HG03064 (cell line): ENCODE results near the gene NCF2.

Experiments used
- ATAC-seq: cut with Tn5 transposase; IDR thresholded peaks from one replicate; pipeline ENCODE4 v1.9.1; 2021; ENCODE audit warnings: low read depth; ENCODE audit not compliant: unreplicated experiment

Gene NCF2

DNA sequence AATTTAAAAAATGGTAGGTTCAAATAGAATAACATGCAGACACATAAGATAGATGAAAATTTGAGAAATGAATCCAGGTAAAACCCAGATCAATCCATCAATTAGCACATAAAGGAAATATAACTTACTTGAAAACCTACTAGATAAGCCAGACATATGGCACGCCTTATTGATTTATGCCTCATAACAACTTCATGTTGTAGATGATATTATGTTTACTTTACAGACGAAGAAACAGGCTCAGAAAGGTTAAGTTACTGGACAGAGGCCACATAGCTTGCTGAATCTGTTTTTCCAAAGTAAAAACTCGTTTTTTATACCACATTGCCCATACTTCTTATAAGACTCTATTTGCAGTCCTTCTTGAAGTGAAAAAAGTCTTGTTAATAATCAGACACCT is 22.1 kb upstream of the NCF2 start:
- ATAC-seq, result no peak

- no peak for ATAC-seq
Measured at GRCh38 chr1:183611021-183611420, 20.8 kb upstream of the NCF2 start.

- no peak for ATAC-seq
Measured at GRCh38 chr1:183609759-183610452, 19.6 kb upstream of the NCF2 start.

- peak; percentile 49 for ATAC-seq
Measured at GRCh38 chr1:183609313-183609712, 19.1 kb upstream of the NCF2 start.

- ATAC-seq, result peak; percentile 44
Measured at GRCh38 chr1:183607322-183607980, 17.2 kb upstream of the NCF2 start.

DNA sequence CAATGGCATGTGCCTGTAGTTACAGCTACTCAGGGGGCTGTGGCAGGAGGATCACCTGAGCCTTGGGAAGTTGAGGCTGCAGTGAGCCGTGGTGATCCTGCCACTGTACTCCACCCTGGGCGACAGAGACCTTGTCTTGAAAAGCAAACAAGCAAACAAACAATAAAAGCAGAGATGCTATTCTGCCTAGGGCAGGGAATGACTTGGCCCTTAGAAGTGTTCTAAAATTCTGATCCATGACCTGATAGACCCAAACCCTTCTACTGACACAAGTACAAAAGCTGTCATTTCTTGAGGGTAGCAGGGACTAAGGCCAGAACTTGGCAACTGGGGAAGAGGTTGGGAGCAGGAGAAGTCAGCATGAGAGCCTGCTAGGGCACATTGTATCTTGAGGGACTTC is 15.6 kb upstream of the NCF2 start:
- ATAC-seq, result no peak

- ATAC-seq, result no peak
Measured at GRCh38 chr1:183604815-183605214, 14.6 kb upstream of the NCF2 start.

GRCh38 chr1:183604038-183604808 is 14.0 kb upstream of the NCF2 start:
- ATAC-seq, result no peak

DNA sequence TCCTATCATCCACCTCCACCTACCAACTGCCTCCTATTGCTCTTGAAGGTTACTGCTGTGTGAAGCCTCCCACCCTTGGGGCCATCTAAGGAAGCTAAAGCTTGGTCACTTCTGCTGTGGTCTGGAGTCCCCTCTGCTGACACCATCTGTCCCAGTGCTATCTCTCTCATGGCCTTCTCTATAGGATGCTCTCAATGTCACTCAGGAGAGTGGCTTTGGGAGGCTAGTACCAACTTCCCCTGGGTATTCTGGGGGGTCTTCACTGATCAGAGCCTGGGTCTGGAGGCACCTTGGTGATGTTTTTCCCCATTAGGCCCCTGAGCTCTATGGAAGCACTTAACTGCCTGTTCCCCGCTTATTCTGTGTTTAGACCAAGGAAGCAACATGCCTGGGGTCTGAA is 12.3 kb upstream of the NCF2 start:
- no peak for ATAC-seq

DNA sequence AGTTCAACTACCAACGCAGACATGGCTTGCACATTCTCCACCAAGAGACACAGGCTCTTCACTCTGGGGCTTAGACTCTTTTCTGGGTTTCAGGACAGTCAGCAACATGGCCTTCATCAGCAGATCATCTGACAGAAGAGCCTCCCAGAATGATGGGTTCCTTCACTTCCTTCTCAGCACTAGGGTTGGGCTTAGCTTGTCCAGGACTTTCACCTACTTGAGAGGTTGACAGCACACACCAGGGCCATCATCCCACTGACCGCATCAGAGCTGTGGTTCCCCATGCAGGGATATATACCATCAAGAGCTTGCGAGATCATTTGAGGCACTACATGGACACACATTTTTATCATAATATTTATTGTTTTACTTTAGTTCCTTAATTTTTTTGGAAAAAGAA is 10.4 kb upstream of the NCF2 start:
- ATAC-seq, result no peak

- no peak for ATAC-seq
Measured at GRCh38 chr1:183600136-183600535, 9.9 kb upstream of the NCF2 start.

DNA sequence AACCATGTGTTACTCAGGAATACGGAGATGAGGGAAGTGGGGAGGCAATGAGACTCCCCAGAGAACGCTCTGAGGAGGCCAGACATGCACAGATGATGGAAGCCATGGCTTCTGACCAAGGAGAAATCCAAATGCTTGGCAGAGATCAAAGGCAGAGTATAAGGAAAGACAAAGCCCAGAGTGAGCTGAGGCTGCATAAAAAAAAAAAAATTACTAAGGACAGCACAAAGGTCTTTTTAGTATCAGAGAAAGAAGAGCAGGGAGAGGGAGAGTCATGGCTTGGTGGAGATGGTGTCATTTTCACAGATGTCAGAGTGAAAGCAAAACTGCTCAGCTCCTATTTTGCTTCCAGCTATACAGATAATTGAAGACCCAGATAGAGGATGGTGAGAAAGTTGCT is 8.1 kb upstream of the NCF2 start:
- peak; percentile 77 for ATAC-seq

GRCh38 chr1:183597656-183598347 is 7.5 kb upstream of the NCF2 start:
- no peak for ATAC-seq

GRCh38 chr1:183596500-183596899 is 6.2 kb upstream of the NCF2 start:
- no peak for ATAC-seq

DNA sequence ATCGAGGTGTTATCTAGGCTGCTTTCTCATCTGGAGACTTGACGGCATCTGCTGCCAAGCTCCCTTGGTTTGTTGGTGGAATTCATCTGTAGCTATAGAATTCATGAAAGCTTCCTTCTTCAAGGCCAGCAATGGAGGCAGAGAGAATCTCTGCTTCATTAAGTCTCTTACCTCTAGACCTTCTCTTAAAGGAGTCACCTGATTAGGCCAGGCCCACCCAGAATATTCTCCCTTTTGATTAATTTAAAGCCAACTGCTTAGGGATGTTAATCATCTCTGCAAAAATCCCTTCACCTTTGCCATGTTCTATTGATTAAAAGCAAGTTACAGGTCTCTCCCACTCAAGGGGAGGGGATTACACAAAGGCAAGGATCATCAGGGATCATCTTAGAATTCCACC is 5.3 kb upstream of the NCF2 start:
- ATAC-seq, result no peak

- ATAC-seq, result peak; percentile 53
Measured at GRCh38 chr1:183593356-183593755, 3.1 kb upstream of the NCF2 start.

GRCh38 chr1:183592733-183593132 is 2.5 kb upstream of the NCF2 start:
- ATAC-seq, result no peak

- ATAC-seq, result peak; percentile 28
Measured at GRCh38 chr1:183589874-183590243, 400 bp downstream of the NCF2 start.

GRCh38 chr1:183589384-183589783 is 875 bp downstream of the NCF2 start:
- ATAC-seq, result no peak

DNA sequence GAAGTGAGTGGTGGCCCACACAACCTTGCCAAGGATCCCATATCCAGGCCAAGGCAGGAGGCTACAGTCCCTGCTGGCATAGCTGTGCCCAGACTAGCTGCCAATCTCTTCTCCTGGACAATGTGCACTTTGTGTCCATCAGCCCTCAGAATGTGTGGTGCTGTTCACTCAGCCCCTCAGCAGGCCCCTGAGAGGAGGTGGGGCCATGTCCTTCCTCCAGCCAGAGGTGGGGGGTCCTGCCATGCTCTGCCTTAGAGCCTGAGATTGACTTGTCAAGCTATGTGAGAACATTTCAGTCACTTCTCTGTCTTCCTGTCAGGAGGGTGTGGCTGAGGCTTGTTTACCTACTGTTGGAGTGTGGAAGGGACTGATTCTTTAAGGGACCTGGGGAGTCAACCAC is 1.4 kb downstream of the NCF2 start:
- no peak for ATAC-seq

DNA sequence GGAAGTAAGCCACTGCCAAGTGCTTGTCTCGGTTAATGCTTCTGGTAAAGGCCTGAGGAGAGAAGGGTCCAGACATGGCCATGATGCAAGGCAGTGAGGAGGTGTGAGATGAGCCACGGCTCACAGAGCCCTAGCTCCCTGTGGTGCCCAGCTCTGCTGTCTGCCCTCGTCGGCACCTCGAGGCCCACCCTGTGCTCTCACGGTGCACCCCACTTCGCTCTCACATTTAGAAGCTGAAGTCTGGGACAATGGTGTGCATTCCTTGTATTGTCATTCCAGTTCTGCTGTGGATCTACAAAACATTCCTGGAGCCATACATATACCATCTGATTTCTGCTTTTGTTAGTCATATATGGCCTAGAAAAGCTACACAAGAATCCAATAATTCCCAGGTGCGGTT is 3.3 kb downstream of the NCF2 start:
- ATAC-seq, result no peak
